H1 (cell line): ENCODE measurements around the gene RUVBL1. TPM values are rescaled to one million over a fixed set of nuclear protein-coding genes. Genes with fewer than 3 reads are reported as not detected.

Experiments
- CBX5 ChIP-seq: fragments of 300-800, 300-1000 bp; sonication (generic); IDR thresholded peaks from 2 replicates; pipeline ENCODE4 v1.7.1; 2016; ENCODE audit warnings: antibody characterized with exemption, low read length, low read depth
- MAFK ChIP-seq: IDR thresholded peaks from 2 replicates; pipeline ENCODE4 v1.6.1; 2012; ENCODE audit warnings: low read depth, mild to moderate bottlenecking, improper control_type of control experiment, low read length
- polyA plus RNA-seq, 7 experiments: library from polyadenylated mRNA; depleted of rRNA in 3 of 7; stranded (reverse) in 5 of 7; unstranded in 2 of 7; fragments of >200 nt in 5 of 7; fragments of 200-250 nt in 2 of 7; gene quantifications; 1 replicate in 5 of 7; 2 replicates in 1 of 7; 4 replicates in 1 of 7; pipeline versions ENCODE4 v1.2.1 to v1.2.3, GENCODE V29; 2011 to 2013; ENCODE audit warnings: missing spikeins in 2 of 7, mixed read lengths in 2 of 7
- total RNA-seq: library from RNA; stranded (reverse); fragmentation: NEBNext Ultra II Directional; extraction: Animal tissue kit (Norgen Biotek cat#: 25700); gene quantifications from 2 replicates; pipeline ENCODE4 v1.2.1, GENCODE V29; 2021
- TF ChIP-seq, protein P1 (sequence below), 3 experiments: IDR thresholded peaks; 1 replicate in 2 of 3; 2 replicates in 1 of 3; pipeline versions ENCODE4 v1.5.1 to v1.6.1; 2011; ENCODE audit warnings: low read length in 3 of 3, mild to moderate bottlenecking in 3 of 3, inconsistent platforms in 2 of 3, low read depth in 1 of 3, moderate library complexity in 1 of 3; ENCODE audit not compliant: insufficient read depth in 1 of 3; ENCODE audit errors: control extremely low read depth in 1 of 3

Gene RUVBL1
- total and polyA plus RNA-seq, 2 of the 8 experiments (the other 6 are each of a cell fraction or from before 2014, with no cell fraction given), result 112 to 135 TPM

DNA sequence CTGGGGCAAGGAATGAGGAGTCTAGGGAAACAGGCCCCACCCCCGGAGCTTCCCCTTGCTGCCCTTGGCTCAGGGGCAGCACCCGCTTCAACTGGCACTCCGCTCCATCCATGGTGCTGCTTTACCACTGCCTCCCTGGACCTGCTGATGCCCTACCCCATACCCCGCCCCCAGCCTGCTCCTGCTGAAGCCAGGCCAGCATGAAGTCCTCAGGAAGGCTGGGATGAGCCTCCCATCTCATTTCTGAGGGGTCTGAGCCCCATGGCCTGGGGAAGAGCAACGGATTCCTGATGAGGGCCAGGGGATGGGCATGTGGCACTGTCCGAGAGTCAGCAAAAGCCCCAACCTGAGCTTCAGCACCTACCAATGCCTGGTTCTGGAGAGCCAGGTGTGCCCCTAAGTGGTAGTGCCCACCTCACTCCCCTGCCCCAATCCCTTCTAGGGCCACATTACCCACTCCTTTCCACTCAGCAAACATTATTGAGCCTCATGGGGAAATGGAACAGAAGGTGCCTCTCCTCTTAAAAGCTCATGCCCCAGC, 50.4 kb downstream of the RUVBL1 start (continued):
- TF ChIP-seq CBX5, result no peak
- TF ChIP-seq MAFK, result no peak
- TF ChIP-seq, protein P1, sequence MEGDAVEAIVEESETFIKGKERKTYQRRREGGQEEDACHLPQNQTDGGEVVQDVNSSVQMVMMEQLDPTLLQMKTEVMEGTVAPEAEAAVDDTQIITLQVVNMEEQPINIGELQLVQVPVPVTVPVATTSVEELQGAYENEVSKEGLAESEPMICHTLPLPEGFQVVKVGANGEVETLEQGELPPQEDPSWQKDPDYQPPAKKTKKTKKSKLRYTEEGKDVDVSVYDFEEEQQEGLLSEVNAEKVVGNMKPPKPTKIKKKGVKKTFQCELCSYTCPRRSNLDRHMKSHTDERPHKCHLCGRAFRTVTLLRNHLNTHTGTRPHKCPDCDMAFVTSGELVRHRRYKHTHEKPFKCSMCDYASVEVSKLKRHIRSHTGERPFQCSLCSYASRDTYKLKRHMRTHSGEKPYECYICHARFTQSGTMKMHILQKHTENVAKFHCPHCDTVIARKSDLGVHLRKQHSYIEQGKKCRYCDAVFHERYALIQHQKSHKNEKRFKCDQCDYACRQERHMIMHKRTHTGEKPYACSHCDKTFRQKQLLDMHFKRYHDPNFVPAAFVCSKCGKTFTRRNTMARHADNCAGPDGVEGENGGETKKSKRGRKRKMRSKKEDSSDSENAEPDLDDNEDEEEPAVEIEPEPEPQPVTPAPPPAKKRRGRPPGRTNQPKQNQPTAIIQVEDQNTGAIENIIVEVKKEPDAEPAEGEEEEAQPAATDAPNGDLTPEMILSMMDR (IDR thresholded peaks at IDR 0.05; ENCODE audit: control extremely low read depth in 1 of 3, insufficient read depth in 1 of 3, low read depth in 1 of 3, low read length in 3 of 3), result no peak
